ENCODE measurements around the gene ORAI3.

Gene ORAI3

DNA sequence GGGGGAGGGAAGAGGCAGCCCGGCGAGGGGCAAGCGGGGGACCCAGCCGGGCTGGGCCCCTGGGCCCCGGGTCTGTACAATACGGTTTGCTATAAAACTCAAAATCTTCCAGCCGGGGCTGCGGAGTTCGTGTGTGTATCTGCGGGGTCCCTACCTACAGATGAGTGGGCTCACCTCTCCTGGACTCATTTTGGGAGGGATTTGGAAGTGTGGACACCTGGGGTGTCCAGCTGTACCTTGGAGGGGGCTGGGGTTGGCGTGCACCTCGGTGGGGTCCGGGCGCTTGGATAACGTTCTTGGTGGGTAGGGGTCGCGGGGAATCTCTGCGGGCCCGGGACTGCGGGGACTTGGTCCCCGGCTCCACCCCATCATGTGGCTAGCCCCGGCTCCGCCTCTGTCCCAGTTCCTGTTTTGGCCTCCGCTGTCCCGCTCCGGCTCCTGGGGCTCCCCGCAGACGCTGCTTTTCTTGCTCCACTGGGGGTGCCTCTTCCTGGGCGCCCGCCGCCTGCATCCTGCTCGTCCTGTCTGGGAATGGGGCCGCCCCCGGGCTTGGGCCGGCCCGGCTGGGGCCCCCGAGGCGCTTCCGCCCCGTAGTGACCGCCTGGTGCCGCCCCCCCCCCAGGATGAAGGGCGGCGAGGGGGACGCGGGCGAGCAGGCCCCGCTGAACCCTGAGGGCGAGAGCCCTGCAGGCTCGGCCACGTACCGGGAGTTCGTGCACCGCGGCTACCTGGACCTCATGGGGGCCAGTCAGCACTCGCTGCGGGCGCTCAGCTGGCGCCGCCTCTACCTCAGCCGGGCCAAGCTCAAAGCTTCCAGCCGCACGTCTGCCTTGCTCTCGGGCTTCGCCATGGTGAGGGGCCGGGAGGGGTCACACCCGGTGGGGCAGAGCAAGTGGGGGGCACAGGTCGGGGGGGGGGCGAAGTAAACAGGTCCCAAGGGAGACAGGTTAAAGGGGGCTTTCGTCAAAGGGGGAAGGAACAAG is at the start of gene ORAI3:
TSS of gene ORAI3 (plus strand) at position 402 of the 983 bp plus-strand sequence. CDS start at position 624, 222 bp downstream.
- peak; percentile 18 to 66 for DNase-seq

DNA sequence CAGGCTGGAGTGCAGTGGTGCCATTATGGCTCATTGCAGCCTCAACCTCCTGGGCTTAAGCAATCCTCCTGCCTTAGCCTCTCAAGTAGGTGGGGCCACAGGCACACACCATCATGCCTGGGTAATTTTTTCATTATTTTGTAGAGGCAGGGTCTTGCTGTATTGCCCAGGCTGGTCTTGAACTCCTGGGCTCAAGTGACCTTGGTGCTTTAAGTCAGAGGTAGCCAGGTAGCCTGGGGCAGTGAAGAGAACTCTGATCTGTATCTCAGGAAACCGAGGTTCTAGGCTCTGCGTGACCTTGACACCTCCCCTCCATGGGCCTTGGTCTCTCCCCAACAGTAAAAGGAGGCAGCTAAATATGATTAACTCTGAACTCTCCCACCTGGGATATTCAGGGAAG is 49.1 kb upstream of the ORAI3 start:
- no peak for DNase-seq

DNA sequence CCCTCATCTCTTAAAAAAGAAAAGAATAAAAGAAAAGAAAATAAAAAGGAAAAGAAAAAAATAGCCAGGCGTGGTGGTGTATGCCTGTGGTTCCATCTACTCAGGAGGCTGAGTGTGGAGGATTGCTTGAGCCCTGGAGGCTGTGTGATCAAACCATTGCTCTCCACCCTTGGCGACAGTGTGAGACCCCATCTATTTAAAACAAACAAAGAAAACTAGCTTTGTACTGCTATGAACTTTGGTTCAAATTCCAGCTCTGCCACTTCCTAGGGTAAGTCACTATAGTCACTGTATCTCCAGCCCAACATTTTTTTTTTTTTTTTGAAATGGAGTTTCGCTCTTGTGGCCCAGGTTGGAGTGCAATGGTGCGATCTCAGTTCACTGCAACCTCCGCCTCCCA is 48.3 kb upstream of the ORAI3 start:
- no peak for DNase-seq

DNA sequence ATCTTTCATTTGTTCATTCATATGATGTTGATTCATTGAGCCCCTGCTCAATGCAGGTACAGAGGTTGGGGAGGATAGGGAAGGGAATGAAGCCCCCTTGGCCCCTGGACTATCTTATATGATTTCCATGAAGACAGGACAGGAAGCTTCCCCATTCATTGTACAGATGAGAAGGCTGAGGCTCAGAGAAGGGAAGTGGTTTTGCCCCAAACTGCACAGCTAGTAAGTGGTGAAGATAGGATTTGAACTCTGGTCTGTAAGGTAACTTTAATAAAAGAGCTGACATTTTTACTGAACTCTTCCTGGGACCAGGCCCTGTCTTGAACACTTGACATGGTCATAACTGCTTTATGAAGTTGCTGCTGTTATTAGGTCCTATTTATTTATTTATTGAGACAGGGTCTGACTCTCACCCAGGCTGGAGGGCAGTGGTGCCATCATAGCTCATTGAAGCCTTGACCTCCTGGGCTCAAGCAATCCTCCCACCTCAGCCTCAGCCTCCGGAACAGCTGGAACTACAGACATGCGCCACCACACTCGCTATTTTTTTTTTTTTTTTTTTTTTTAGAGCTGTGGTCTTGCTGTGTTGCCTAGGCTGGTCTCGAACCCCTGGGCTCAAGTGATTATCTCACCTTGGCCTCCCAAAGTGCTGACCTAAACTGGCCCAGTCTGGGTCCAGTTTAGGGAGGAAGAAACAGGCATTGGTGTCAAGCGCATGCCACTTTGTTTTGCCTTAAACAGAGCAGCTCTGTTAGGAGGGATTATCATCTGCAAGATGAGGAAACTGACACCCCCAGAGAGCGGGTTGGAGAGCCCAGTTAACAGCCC is 47.5 kb upstream of the ORAI3 start:
- DNase-seq: no peak

DNA sequence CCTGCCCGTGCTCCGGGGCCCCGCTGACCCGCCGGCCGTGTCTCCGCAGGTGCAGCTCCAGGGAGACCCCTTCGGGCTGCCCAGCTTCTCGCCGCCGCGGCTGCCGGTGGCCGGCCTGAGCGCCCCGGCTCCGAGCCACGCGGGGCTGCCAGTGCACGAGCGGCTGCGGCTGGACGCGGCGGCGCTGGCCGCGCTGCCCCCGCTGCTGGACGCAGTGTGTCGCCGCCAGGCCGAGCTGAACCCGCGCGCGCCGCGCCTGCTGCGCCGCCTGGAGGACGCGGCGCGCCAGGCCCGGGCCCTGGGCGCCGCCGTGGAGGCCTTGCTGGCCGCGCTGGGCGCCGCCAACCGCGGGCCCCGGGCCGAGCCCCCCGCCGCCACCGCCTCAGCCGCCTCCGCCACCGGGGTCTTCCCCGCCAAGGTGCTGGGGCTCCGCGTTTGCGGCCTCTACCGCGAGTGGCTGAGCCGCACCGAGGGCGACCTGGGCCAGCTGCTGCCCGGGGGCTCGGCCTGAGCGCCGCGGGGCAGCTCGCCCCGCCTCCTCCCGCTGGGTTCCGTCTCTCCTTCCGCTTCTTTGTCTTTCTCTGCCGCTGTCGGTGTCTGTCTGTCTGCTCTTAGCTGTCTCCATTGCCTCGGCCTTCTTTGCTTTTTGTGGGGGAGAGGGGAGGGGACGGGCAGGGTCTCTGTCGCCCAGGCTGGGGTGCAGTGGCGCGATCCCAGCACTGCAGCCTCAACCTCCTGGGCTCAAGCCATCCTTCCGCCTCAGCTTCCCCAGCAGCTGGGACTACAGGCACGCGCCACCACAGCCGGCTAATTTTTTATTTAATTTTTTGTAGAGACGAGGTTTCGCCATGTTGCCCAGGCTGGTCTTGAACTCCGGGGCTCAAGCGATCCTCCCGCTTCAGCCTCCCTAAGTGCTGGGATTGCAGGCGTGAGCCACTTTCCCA is 46.6 kb upstream of the ORAI3 start:
- peak in 1 of 2 experiments; percentile 74 for DNase-seq

DNA sequence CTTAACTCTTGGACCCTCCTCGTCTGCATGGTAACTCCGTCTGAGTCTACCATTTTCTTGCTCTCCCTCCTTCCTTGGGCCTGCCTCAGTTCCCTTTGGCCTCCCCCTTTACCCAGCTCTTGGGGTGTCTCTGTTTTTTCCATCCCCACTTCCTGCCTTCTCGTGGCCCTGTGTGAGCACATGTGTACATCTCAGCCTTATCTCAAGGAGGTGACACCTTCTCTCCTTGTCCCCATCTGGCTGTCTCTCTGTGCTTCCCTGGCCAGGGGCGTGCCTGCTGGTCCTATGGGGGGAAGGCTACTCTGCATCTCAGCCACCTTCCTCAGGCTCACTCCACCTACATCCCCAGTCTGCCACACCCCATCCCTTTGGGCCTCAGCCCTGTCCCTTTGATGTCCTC is 45.9 kb upstream of the ORAI3 start:
- DNase-seq: no peak

DNA sequence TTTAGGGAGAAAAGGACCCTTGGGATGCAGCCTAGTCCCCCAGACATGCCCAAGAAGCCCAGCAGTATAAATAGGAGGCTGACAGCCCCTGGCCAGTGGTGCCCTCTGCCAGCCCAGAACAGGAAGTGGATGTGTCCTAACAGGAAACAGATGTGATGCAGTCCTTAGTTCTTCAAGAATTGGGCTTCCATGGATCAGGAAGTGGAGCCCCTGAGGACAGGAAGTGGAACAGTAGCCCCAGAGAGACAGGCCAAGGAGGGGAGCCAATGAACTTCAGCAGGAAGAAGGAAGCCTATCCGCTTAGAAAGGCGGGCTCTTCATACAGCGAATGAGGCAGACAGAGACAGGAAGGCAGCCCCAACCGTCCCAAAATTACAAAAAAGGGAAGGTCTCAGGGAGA is 45.3 kb upstream of the ORAI3 start:
- no peak for DNase-seq

DNA sequence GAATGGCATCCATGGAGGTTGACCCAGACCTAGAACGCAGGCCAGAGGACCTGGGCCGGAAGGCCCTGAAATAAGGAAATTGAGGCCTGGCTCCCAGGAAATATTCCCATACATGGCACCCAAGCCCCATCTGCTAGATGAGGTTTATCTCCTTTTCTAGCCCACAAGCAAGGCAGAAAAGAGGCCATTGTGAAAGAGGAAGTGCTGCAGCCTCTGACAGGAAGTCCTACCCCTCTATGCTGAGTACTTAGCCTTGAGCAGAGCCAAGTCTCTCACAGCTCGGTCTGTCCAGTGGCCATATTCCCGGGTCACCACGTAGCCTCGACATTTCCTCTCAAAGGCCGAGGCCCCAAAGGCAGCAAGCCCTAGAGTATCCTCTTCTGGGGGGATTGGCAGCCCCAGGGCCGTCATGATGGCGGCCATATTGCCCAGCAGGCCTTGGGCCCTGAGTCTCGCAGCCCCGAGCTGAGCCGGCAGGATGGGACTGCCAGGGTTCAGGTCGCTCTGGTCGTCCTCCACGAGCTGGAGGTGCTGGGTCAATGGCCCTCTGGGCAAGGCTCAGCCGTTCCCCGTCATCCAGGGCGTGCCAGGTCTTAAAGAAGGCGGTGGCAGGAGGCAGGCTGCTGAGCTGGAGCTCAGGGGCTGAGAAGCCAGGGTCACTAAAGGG is 44.6 kb upstream of the ORAI3 start:
- no peak for DNase-seq

DNA sequence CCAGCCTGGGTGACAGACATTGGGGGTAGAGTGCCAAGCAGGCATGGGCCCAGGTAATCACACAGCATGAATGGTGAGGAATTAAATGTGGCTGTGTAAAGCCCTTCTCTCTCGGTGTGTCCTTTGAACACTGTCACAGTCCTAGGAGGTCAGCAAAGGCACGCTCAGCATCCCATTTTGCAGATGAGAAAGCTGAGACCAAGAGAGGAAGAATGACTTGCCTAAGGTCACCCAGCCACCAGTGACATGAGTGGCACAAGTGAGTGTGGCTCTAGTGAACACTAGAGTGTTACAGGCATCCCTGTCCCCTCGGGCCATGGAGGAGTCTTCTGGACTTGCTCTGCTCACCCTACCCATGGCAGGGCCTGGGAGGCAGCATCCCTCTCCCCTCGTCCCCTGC is 41.8 kb upstream of the ORAI3 start:
- no peak for DNase-seq

DNA sequence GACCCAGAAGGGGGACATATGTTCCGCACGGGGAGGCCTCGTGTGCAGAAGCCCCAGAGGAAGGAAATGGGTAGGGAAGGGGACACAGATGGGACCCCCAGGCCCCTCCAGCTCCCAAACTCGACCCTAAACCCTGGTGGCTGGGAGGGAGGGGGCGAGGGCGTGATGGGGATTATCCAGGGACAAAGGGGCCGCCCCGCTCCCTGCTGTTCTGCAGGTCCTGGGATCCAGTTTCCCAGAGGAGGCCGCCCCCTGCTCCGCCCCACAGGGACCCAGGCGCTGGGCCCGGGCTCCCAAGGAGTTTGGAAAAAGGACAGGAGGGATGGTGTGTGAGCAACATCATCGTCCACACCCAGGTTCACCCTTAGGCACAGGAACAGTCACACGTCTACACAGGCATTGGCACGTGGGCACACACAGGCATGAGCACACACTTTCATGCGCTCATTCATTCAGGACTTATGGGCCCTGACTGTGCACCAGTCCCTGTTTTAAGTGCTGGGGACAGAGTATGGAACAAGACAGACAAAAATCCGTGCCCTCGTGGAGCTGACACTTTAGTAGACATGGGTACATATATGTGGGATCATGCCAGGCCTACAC is 38.3 kb upstream of the ORAI3 start:
- DNase-seq: no peak

DNA sequence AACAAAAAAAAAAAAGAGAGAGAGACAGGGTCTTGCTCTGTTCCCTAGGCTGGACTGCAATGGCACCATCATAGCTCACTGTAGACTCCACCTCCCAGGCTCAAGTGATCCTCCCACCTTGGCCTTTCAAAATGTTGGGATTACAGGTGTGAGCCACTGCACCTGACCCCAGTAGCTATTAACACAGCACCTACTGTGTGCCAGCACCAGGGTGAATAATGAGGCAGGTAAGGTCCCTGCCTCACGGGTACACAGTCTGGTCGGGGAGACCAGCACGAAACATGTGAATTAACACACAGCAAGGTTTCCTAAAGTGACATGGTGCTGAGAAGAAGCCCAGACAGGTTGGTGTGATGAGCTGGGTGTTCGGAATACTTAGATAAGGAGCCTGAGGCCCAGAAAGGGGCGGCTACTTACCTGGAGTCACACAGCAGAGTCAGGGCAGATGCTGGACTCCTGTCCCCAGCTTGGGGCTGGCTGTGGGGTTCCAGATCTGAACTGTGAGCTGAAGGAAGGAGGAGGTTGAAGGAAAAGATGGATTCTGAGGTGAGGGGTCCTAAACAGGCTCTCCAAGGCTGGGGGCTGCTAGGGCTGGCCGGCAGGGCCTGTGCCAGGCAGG is 36.0 kb upstream of the ORAI3 start:
- DNase-seq: no peak

DNA sequence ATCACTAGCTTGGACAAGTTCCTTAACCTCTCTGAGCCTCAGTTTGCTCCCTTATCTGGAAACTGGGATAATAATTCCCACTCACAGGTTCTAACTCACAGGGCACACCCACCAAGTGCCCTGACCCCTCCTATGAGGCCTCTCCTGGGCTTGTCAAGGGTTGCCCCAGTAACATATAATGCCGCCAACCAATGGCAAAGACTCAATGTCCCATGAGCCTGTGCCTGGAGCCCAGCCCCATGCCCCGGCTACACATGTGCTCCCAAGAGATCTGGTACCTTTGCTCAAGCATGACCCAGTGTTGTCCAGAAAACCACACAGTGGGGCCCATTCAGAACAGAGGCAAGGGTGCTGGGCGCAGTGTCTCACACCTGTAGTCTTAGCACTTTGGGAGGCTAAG is 34.0 kb upstream of the ORAI3 start:
- no peak for DNase-seq

DNA sequence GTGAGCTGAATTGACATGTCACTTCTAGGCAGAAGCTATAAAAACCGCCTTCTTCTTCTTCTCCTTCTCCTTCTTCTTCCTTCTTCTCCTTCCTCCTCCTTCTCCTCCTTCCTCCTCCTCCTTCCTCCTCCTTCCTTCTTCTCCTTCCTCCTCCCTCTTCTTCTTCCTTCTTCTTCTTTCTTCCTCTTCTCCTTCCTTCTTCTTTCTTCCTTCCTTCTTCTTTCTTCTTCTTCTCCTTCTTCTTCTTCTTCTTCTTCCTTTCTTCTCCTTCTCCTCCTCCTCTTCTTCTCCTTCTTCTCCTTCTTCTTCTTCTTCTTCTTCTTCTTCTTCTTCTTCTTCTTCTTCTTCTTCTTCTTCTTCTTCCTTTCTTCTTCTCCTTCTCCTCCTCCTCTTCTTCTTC is 30.3 kb upstream of the ORAI3 start:
- DNase-seq: no peak

DNA sequence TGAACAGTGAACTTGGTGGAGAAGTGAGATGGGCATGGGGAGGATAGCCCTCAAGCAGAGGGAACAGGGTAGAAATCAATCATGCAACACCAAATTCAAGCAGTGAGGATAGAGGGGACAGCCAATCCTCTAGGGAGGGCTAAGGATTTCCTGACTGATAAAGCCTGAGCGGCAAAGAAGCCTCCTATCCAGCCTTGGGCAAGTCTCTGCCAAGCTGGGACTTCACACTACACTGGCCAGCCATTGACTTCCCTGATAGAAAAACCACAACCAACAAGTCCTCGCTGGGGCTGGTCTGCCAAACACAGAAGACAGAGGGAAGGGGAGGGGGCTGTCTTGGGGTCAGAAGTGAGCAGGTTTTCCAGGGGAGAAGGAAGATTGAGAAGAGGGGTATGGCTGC is 28.0 kb upstream of the ORAI3 start:
- no peak for DNase-seq

DNA sequence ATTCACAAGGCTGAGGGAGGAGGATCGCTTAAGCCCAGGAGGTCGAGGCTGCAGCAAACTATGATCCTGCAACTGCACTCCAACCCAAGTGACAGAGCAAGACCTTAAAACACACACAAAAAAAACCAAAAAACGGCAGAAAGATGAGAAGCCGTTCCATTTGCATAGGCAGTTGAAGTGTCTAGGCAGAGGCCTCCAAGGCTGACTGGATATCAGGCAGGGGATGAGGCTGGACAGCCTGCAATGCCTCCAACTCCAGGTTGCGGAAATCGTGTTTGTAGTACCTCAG is 27.5 kb upstream of the ORAI3 start:
- no peak for DNase-seq

DNA sequence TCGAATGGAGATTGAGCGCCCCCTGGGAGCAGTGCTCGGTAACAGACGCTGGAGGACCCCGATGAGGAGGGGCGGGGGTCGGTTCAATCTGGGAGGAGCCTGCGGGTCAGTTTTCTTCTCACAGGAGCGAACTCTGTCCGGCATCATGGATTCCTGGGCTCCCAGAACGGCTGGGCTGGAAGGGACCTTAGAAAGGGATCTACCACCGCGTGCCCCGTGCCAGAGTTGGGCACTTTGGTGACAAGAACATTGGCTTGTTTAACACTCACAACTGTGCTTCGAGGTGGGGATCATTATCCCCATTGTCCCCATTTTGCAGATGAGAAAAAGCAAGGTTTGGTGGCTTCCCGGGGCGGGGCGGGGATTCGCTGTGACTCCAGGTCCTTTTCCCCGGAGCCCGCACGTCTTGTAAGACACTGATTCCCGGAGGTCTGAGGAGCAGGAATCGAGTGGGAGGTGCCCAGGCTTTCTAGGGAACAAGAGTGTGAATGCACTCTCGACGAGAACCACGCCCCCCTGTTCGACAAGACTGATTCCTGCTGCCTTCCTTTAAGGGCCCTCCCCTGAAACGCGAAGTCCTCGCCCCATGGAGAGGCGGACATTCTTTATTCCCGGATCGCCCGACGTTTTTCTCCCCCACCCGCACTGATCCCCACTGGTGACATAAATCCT is 27.0 kb upstream of the ORAI3 start:
- peak; percentile 93 to 95 for DNase-seq

DNA sequence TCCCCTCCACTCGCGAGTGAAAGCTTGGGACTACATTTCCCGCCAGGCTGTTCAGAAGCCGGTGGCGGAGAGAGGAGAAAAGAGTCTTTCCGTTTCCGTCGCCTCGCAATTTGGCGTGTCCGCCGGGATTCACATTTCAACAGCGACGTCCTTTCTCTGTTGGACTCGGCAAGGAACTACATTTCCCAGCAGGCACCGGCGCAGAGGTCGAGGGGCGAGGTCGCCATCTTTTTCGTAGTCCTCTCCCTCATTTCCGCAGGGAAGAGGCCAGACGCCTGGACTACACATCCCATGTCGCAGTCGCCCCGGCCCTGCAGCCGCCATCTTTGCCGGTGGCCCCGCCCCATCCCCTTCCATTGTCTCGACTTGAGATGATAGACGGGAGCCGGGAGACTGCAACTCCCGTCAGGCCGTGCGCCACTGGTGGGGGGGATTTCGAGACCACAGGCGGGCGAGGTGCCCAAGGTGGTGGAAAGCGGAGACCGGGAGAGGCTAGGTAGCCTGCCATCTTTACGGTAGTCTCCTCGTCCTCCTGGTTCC is 26.4 kb upstream of the ORAI3 start:
- peak; percentile 99 for DNase-seq

DNA sequence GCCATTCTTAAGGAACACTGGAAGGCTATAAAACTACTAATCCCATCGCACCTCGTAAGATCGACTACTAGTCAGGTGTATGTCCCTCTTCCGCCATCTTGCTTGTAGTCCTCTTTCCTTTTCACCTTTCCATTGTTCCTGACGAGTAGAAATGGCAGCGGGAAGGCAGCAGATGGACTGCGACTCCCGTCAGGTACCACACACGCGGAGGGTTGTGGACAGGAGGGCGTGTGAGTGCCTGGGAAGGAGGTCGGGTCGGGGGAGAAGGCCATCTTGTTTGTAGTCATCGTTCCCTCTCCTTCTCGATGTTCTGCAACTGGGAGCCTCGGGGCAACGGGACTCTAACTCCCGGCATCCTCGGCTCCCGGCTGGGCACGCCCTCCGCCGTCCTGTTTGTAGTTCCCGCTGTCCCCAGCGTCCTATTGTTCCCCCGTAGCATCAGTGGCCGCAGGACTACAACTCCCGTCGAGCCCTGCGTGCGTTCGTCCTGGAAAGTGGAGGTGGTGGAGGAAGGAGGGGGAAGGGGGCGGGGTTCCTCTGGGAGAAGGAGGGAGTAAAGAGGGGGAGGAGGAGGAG is 25.8 kb upstream of the ORAI3 start:
- peak; percentile 99 for DNase-seq

DNA sequence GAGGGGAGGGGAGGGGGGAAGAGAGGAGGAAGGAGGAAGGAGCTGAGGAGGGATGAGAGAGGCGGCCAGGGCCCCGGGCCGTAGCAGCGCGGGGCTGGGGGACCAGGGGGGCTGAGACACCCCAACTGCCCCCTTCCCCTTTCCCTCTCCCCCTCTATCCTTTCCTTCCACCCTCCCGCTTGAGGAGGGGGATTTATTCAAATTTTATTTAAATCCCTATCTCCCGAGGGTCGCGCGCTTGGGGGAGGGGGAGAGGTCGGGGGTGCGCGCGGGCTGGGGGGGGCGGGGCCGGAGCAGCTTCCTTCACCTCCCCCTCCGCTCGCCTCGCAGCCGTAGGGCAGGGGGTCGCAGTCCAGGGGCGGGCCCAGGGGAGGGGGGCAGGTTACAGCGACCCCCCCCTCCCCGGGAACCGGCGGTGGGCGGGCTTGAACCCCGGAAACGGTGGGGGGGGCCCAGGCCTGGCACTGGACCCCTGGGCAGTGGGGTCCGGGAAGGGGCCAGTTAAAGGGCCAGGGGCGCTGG is 25.3 kb upstream of the ORAI3 start, which contains the start of gene FBXL19:
TSS of gene FBXL19 (plus strand) at position 19 of the 522 bp plus-strand sequence. CDS start 2,183 bp downstream, outside the sequence.
- no peak for DNase-seq

All from NCI-H526 (cell line).